ENCODE measurements around the gene PGK1. TPM values are rescaled to one million over a fixed set of nuclear protein-coding genes. Genes with fewer than 3 reads are reported as not detected.

PGK1 gene
- total RNA-seq, 1 donor from 2014 or later: 157 TPM

DNA sequence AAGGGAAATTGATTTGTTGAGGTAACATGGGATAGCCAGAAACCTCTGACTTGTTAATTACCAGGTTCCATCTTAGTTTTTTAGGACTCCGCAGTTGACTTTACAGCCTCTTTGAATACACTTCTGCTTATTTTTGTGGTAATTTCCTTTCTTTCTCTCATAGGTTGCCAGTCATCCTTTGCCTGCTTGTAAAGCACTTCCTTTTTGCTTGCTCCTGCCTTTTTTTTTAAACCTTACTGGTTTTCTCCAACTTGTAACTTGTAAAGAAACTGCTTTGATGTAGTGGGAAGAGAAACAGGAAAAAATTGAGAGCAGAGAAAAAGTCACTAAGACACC, 2.6 kb downstream of the PGK1 start:
- peaks cover 15% of the 10 kb centered on the region for H3K9me3 Mint-ChIP-seq (ENCODE audit: unreplicated experiment)
- TF ChIP-seq, protein P1, sequence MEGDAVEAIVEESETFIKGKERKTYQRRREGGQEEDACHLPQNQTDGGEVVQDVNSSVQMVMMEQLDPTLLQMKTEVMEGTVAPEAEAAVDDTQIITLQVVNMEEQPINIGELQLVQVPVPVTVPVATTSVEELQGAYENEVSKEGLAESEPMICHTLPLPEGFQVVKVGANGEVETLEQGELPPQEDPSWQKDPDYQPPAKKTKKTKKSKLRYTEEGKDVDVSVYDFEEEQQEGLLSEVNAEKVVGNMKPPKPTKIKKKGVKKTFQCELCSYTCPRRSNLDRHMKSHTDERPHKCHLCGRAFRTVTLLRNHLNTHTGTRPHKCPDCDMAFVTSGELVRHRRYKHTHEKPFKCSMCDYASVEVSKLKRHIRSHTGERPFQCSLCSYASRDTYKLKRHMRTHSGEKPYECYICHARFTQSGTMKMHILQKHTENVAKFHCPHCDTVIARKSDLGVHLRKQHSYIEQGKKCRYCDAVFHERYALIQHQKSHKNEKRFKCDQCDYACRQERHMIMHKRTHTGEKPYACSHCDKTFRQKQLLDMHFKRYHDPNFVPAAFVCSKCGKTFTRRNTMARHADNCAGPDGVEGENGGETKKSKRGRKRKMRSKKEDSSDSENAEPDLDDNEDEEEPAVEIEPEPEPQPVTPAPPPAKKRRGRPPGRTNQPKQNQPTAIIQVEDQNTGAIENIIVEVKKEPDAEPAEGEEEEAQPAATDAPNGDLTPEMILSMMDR (IDR thresholded peaks at IDR 0.05): no peak
- no peak overlapping the region for H3K27ac Mint-ChIP-seq (ENCODE audit: unreplicated experiment)
- H3K4me3 Mint-ChIP-seq (ENCODE audit: unreplicated experiment): no peak overlapping the region
- no peak for DNase-seq (ENCODE audit: extremely low spot score, unreplicated experiment)
- H3K4me1 Mint-ChIP-seq (ENCODE audit: unreplicated experiment): peaks cover 40% of the 10 kb centered on the region
- peaks cover 2% of the 10 kb centered on the region for H3K36me3 Mint-ChIP-seq (ENCODE audit: unreplicated experiment)
- no peaks in the 10 kb centered on the region for H3K27me3 Mint-ChIP-seq (ENCODE audit: unreplicated experiment)

DNA sequence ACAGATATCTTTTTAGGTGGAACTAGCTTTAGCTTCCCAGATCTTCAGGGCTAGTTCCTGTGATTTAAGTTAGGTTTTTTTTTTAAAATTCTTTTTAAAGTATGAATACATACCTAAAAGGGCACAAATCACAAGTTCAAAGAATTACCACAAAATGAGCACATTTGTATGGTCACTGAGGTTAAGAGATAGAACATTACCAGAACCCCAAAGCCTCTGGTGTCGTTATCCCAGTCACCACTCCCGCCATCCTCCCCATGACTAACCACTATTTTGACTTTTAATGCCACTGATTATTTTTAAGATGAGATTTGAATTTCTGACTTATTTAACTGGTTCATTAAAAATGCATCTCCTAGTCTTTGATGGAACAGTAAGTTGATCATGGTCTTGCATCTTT, 5.4 kb downstream of the PGK1 start:
- H3K9me3 Mint-ChIP-seq (ENCODE audit: unreplicated experiment): peaks cover 9% of the 10 kb centered on the region
- TF ChIP-seq, protein P1 (IDR thresholded peaks at IDR 0.05): no peak
- peaks cover 38% of the 10 kb centered on the region for H3K4me1 Mint-ChIP-seq (ENCODE audit: unreplicated experiment)
- no peak for DNase-seq (ENCODE audit: extremely low spot score, unreplicated experiment)
- no peaks in the 10 kb centered on the region for H3K27me3 Mint-ChIP-seq (ENCODE audit: unreplicated experiment)
- no peak overlapping the region for H3K27ac Mint-ChIP-seq (ENCODE audit: unreplicated experiment)
- H3K36me3 Mint-ChIP-seq (ENCODE audit: unreplicated experiment): peaks cover 2% of the 10 kb centered on the region
- no peak overlapping the region for H3K4me3 Mint-ChIP-seq (ENCODE audit: unreplicated experiment)

DNA sequence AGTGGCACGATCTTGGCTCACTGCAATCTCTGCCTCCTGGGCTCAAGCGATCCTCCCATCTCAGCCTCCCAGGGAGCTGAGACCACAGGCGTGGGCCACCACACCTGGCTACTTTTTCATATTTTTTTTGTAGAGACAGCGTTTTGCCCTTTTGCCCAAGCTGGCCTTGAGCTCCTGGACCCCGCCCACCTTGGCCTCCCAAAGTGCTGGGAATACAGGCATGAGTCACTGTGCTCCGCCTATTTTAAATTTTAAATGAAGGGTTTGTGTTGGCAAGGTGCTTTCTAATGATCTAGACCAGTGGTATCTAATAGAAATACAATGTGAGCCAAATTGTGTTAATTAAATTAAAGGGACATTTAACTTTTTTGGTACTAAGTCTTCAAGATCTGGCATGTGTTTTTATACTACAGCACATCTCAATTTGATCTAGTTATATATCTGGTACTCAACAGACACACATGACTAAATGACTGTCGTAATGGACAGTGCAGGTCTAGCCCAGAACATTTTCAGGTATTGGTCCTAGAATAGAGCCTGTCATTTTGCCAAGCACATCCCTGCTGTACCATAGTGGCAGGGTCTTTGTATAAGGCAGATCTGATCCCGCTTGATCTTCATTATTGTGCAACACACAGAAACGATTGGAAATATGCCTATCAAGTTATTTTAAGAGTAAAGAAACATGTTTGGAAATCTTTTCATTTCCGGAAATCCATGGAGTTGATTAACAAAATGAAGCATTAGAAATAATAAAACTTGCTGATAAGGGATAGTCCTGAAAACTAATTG, 7.3 kb downstream of the PGK1 start:
- Mint-ChIP-seq H3K27ac (ENCODE audit: unreplicated experiment) (no peak overlapping the region), H3K36me3 (ENCODE audit: unreplicated experiment) (peaks cover 6% of the 10 kb centered on the region), H3K4me3 (ENCODE audit: unreplicated experiment) (no peak overlapping the region)

DNA sequence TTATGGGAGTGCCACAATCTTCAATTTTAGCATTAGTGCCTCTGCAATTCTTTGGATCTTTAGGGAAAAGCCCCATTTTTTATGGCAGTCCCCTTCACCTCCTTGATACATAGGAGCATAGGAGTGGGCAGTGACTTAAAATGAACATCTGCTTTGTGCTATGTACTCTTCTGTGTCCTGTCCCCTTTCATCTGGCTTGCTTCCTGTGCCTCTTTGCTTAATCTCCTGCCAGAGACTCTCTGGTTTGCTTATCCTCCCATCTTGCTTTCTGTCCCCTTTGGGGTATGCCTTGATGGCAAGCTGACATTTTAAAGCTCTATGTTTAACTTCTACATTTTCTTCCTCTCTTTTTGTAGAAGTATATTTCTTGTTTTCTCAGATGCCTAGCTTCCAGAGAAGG, 12.3 kb downstream of the PGK1 start:
- no peak for DNase-seq (ENCODE audit: extremely low spot score, unreplicated experiment)
- Mint-ChIP-seq H3K27ac (ENCODE audit: unreplicated experiment) (no peak overlapping the region), H3K36me3 (ENCODE audit: unreplicated experiment) (peaks cover 16% of the 10 kb centered on the region), H3K4me1 (ENCODE audit: unreplicated experiment) (no peaks in the 10 kb centered on the region), H3K4me3 (ENCODE audit: unreplicated experiment) (no peak overlapping the region), H3K27me3 (ENCODE audit: unreplicated experiment) (no peaks in the 10 kb centered on the region), H3K9me3 (ENCODE audit: unreplicated experiment) (no peaks in the 10 kb centered on the region)
- TF ChIP-seq, protein P1 (IDR thresholded peaks at IDR 0.05): no peak

More for the DNA sequence above, 7.3 kb downstream of the PGK1 start:
- Mint-ChIP-seq H3K9me3 (ENCODE audit: unreplicated experiment) (peaks cover 5% of the 10 kb centered on the region), H3K4me1 (ENCODE audit: unreplicated experiment) (peaks cover 23% of the 10 kb centered on the region), H3K27me3 (ENCODE audit: unreplicated experiment) (no peaks in the 10 kb centered on the region)
- DNase-seq (ENCODE audit: extremely low spot score, unreplicated experiment): no peak
- TF ChIP-seq, protein P1 (IDR thresholded peaks at IDR 0.05): no peak

DNA sequence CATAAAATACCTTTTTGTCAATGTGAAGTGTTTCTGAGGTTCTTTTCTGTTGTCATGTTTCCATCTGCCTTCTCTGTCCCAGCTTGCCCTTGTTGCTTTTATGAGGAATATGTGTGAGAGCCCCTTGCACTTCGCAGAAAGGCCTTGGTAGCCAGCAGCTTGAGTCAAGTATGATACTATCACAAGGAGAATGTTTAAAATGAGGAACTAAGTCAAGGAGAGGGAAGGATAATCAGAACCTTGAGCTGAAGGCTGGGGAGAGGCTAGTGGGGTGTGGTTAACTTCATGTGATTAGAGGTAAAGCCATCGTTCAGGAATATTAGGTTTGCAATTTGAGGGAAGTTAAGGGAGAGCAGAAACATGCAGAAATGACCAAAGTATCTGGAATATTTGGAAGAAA, 12.7 kb downstream of the PGK1 start:
- DNase-seq (ENCODE audit: extremely low spot score, unreplicated experiment): no peak
- no peak overlapping the region for H3K27ac Mint-ChIP-seq (ENCODE audit: unreplicated experiment)
- H3K9me3 Mint-ChIP-seq (ENCODE audit: unreplicated experiment): no peaks in the 10 kb centered on the region
- no peaks in the 10 kb centered on the region for H3K27me3 Mint-ChIP-seq (ENCODE audit: unreplicated experiment)
- peaks cover 16% of the 10 kb centered on the region for H3K36me3 Mint-ChIP-seq (ENCODE audit: unreplicated experiment)
- no peaks in the 10 kb centered on the region for H3K4me1 Mint-ChIP-seq (ENCODE audit: unreplicated experiment)
- TF ChIP-seq, protein P1 (IDR thresholded peaks at IDR 0.05): no peak
- no peak overlapping the region for H3K4me3 Mint-ChIP-seq (ENCODE audit: unreplicated experiment)
